ENCODE data around the gene NNAT.
"Not testable (repeated sequence)": the region's sequence is repeated elsewhere in the genome, so short reads cannot be mapped to it uniquely, and the experiment has no call there.

Gene NNAT

GRCh38 chr20:37484331-37484730, 36.7 kb upstream of the NNAT start:
- Histone ChIP-seq H3K4me1 (ENCODE audit: control insufficient read depth in 1 of 2, insufficient read depth in 2 of 2, low read length in 2 of 2) (no peaks in the 10 kb centered on the region), H3K27me3 (ENCODE audit: low read depth, low read length) (no peaks in the 10 kb centered on the region), H3K4me3 (ENCODE audit: low read depth in 1 of 2, low read length in 2 of 2) (no peak overlapping the region), H3K27ac (ENCODE audit: low read length) (no peak overlapping the region), H3K36me3 (ENCODE audit: control insufficient read depth in 1 of 2, insufficient read depth in 2 of 2, low read length in 2 of 2) (no peaks in the 10 kb centered on the region), H3K9me3 (ENCODE audit: control insufficient read depth in 1 of 2, low read length in 2 of 2) (no peaks in the 10 kb centered on the region)

GRCh38 chr20:37486209-37486608, 34.8 kb upstream of the NNAT start:
- H3K4me1 ChIP-seq (ENCODE audit: control insufficient read depth in 1 of 2, insufficient read depth in 2 of 2, low read length in 2 of 2); H3K9me3 ChIP-seq (ENCODE audit: control insufficient read depth in 1 of 2, low read length in 2 of 2); H3K27ac ChIP-seq (ENCODE audit: low read length); H3K36me3 ChIP-seq (ENCODE audit: control insufficient read depth in 1 of 2, insufficient read depth in 2 of 2, low read length in 2 of 2); H3K27me3 ChIP-seq (ENCODE audit: low read depth, low read length); H3K4me3 ChIP-seq (ENCODE audit: low read depth in 1 of 2, low read length in 2 of 2): not testable (repeated sequence)

GRCh38 chr20:37490663-37491350, 30.2 kb upstream of the NNAT start:
- no peak overlapping the region for H3K4me3 ChIP-seq (ENCODE audit: low read depth in 1 of 2, low read length in 2 of 2)
- H3K36me3 ChIP-seq (ENCODE audit: control insufficient read depth in 1 of 2, insufficient read depth in 2 of 2, low read length in 2 of 2): peaks cover 0 to 11% of the 10 kb centered on the region in 2 donors
- no peaks in the 10 kb centered on the region for H3K9me3 ChIP-seq (ENCODE audit: control insufficient read depth in 1 of 2, low read length in 2 of 2)
- no peak overlapping the region for H3K27ac ChIP-seq (ENCODE audit: low read length)
- no peaks in the 10 kb centered on the region for H3K27me3 ChIP-seq (ENCODE audit: low read depth, low read length)
- H3K4me1 ChIP-seq (ENCODE audit: control insufficient read depth in 1 of 2, insufficient read depth in 2 of 2, low read length in 2 of 2): no peaks in the 10 kb centered on the region

GRCh38 chr20:37492096-37492625, 28.9 kb upstream of the NNAT start:
- H3K27ac ChIP-seq (ENCODE audit: low read length): no peak overlapping the region
- H3K36me3 ChIP-seq (ENCODE audit: control insufficient read depth in 1 of 2, insufficient read depth in 2 of 2, low read length in 2 of 2): peaks cover 0 to 11% of the 10 kb centered on the region in 2 donors
- H3K27me3 ChIP-seq (ENCODE audit: low read depth, low read length): no peaks in the 10 kb centered on the region
- H3K9me3 ChIP-seq (ENCODE audit: control insufficient read depth in 1 of 2, low read length in 2 of 2): no peaks in the 10 kb centered on the region
- no peak overlapping the region for H3K4me3 ChIP-seq (ENCODE audit: low read depth in 1 of 2, low read length in 2 of 2)
- H3K4me1 ChIP-seq (ENCODE audit: control insufficient read depth in 1 of 2, insufficient read depth in 2 of 2, low read length in 2 of 2): no peaks in the 10 kb centered on the region

GRCh38 chr20:37492945-37493344, 28.1 kb upstream of the NNAT start:
- Histone ChIP-seq H3K4me1 (ENCODE audit: control insufficient read depth in 1 of 2, insufficient read depth in 2 of 2, low read length in 2 of 2) (no peaks in the 10 kb centered on the region), H3K9me3 (ENCODE audit: control insufficient read depth in 1 of 2, low read length in 2 of 2) (no peaks in the 10 kb centered on the region), H3K27me3 (ENCODE audit: low read depth, low read length) (no peaks in the 10 kb centered on the region), H3K36me3 (ENCODE audit: control insufficient read depth in 1 of 2, insufficient read depth in 2 of 2, low read length in 2 of 2) (peaks cover 0 to 11% of the 10 kb centered on the region in 2 donors), H3K4me3 (ENCODE audit: low read depth in 1 of 2, low read length in 2 of 2) (no peak overlapping the region), H3K27ac (ENCODE audit: low read length) (no peak overlapping the region)

- H3K4me1 ChIP-seq (ENCODE audit: control insufficient read depth in 1 of 2, insufficient read depth in 2 of 2, low read length in 2 of 2): no peaks in the 10 kb centered on the region
- H3K36me3 ChIP-seq (ENCODE audit: control insufficient read depth in 1 of 2, insufficient read depth in 2 of 2, low read length in 2 of 2): peaks cover 0 to 11% of the 10 kb centered on the region in 2 donors
- no peak overlapping the region for H3K4me3 ChIP-seq (ENCODE audit: low read depth in 1 of 2, low read length in 2 of 2)
- H3K9me3 ChIP-seq (ENCODE audit: control insufficient read depth in 1 of 2, low read length in 2 of 2): no peaks in the 10 kb centered on the region
- H3K27me3 ChIP-seq (ENCODE audit: low read depth, low read length): no peaks in the 10 kb centered on the region
- H3K27ac ChIP-seq (ENCODE audit: low read length): no peak overlapping the region
These were observed 26.7 kb upstream of the NNAT start for GRCh38 chr20:37494301-37494700.

- H3K36me3 ChIP-seq (ENCODE audit: control insufficient read depth in 1 of 2, insufficient read depth in 2 of 2, low read length in 2 of 2): peaks cover 0 to 11% of the 10 kb centered on the region in 2 donors
- H3K27ac ChIP-seq (ENCODE audit: low read length): no peak overlapping the region
- H3K9me3 ChIP-seq (ENCODE audit: control insufficient read depth in 1 of 2, low read length in 2 of 2): no peaks in the 10 kb centered on the region
- H3K4me1 ChIP-seq (ENCODE audit: control insufficient read depth in 1 of 2, insufficient read depth in 2 of 2, low read length in 2 of 2): no peaks in the 10 kb centered on the region
- no peak overlapping the region for H3K4me3 ChIP-seq (ENCODE audit: low read depth in 1 of 2, low read length in 2 of 2)
- H3K27me3 ChIP-seq (ENCODE audit: low read depth, low read length): no peaks in the 10 kb centered on the region
These were observed 26.3 kb upstream of the NNAT start for GRCh38 chr20:37494796-37495195.

- Histone ChIP-seq H3K27me3 (ENCODE audit: low read depth, low read length) (no peaks in the 10 kb centered on the region), H3K4me3 (ENCODE audit: low read depth in 1 of 2, low read length in 2 of 2) (no peak overlapping the region)
These were observed 22.9 kb upstream of the NNAT start for GRCh38 chr20:37498066-37498665.

GRCh38 chr20:37500311-37500710, 20.7 kb upstream of the NNAT start:
- no peak overlapping the region for H3K27ac ChIP-seq (ENCODE audit: low read length)

More at GRCh38 chr20:37498066-37498665, 22.9 kb upstream of the NNAT start:
- no peaks in the 10 kb centered on the region for H3K4me1 ChIP-seq (ENCODE audit: control insufficient read depth in 1 of 2, insufficient read depth in 2 of 2, low read length in 2 of 2)
- no peak overlapping the region for H3K27ac ChIP-seq (ENCODE audit: low read length)
- H3K9me3 ChIP-seq (ENCODE audit: control insufficient read depth in 1 of 2, low read length in 2 of 2): no peaks in the 10 kb centered on the region
- H3K36me3 ChIP-seq (ENCODE audit: control insufficient read depth in 1 of 2, insufficient read depth in 2 of 2, low read length in 2 of 2): peaks cover 0 to 4% of the 10 kb centered on the region in 2 donors

GRCh38 chr20:37501940-37502339, 19.1 kb upstream of the NNAT start:
- Histone ChIP-seq H3K27me3 (ENCODE audit: low read depth, low read length) (no peaks in the 10 kb centered on the region), H3K4me1 (ENCODE audit: control insufficient read depth in 1 of 2, insufficient read depth in 2 of 2, low read length in 2 of 2) (no peaks in the 10 kb centered on the region), H3K27ac (ENCODE audit: low read length) (no peak overlapping the region), H3K9me3 (ENCODE audit: control insufficient read depth in 1 of 2, low read length in 2 of 2) (no peaks in the 10 kb centered on the region), H3K4me3 (ENCODE audit: low read depth in 1 of 2, low read length in 2 of 2) (no peak overlapping the region), H3K36me3 (ENCODE audit: control insufficient read depth in 1 of 2, insufficient read depth in 2 of 2, low read length in 2 of 2) (no peaks in the 10 kb centered on the region)

More at GRCh38 chr20:37500311-37500710, 20.7 kb upstream of the NNAT start:
- Histone ChIP-seq H3K36me3 (ENCODE audit: control insufficient read depth in 1 of 2, insufficient read depth in 2 of 2, low read length in 2 of 2) (peaks cover 0 to under 1% of the 10 kb centered on the region in 2 donors), H3K9me3 (ENCODE audit: control insufficient read depth in 1 of 2, low read length in 2 of 2) (no peaks in the 10 kb centered on the region), H3K27me3 (ENCODE audit: low read depth, low read length) (no peaks in the 10 kb centered on the region), H3K4me1 (ENCODE audit: control insufficient read depth in 1 of 2, insufficient read depth in 2 of 2, low read length in 2 of 2) (no peaks in the 10 kb centered on the region), H3K4me3 (ENCODE audit: low read depth in 1 of 2, low read length in 2 of 2) (no peak overlapping the region)

GRCh38 chr20:37502654-37503053, 18.4 kb upstream of the NNAT start:
- no peak overlapping the region for H3K4me3 ChIP-seq (ENCODE audit: low read depth in 1 of 2, low read length in 2 of 2)
- H3K27me3 ChIP-seq (ENCODE audit: low read depth, low read length): no peaks in the 10 kb centered on the region
- no peaks in the 10 kb centered on the region for H3K36me3 ChIP-seq (ENCODE audit: control insufficient read depth in 1 of 2, insufficient read depth in 2 of 2, low read length in 2 of 2)
- H3K4me1 ChIP-seq (ENCODE audit: control insufficient read depth in 1 of 2, insufficient read depth in 2 of 2, low read length in 2 of 2): no peaks in the 10 kb centered on the region
- no peaks in the 10 kb centered on the region for H3K9me3 ChIP-seq (ENCODE audit: control insufficient read depth in 1 of 2, low read length in 2 of 2)
- H3K27ac ChIP-seq (ENCODE audit: low read length): no peak overlapping the region

All from muscle layer of duodenum (tissue), 2 donors.